Measurements from ENCODE around the gene RASIP1. TPM values are rescaled to one million over a fixed set of nuclear protein-coding genes. Genes with fewer than 3 reads are reported as not detected.

Gene RASIP1
- total and polyA plus RNA-seq, 2 of the 8 experiments (the other 6 are each of a cell fraction or from before 2014, with no cell fraction given), result 9.3 to 11.4 TPM

- TF ChIP-seq SP4 (IDR thresholded peaks at IDR 0.05; ENCODE audit: low read length) (peak; percentile 60; the same call in 1 of the 2 replicates), RAD21 (IDR thresholded peaks at IDR 0.05 in 1 of 2, conservative IDR thresholded peaks at IDR 0.05 in 1 of 2; ENCODE audit: low read depth in 2 of 2, low read length in 2 of 2) (no peak; a peak in 1 of 4 replicates), EZH2 (IDR thresholded peaks at IDR 0.05; ENCODE audit: low read depth, low read length, severe bottlenecking) (no peak), CREB1 (IDR thresholded peaks at IDR 0.05) (peak; percentile 95), SIX5 (IDR thresholded peaks at IDR 0.05; ENCODE audit: low read depth, low read length) (no peak), JUN (IDR thresholded peaks at IDR 0.05; ENCODE audit: low read depth, low read length) (no peak), RBBP5 (IDR thresholded peaks at IDR 0.05; ENCODE audit: borderline replicate concordance, low read depth, low read length) (peak; percentile 36; the same call in 1 of the 2 replicates), POLR2A (IDR thresholded peaks at IDR 0.05; ENCODE audit: control extremely low read depth in 1 of 2, low read depth in 2 of 2, low read length in 2 of 2) (peak in 1 of 2 experiments; percentile 73; a peak in 2 of 3 replicates), CBX5 (IDR thresholded peaks at IDR 0.05; ENCODE audit: low read depth, low read length) (no peak), KDM1A (IDR thresholded peaks at IDR 0.05; ENCODE audit: borderline replicate concordance, low read length) (no peak), POU5F1 (IDR thresholded peaks at IDR 0.05; ENCODE audit: low read depth, low read length) (no peak), PHF8 (conservative IDR thresholded peaks at IDR 0.05; ENCODE audit: low read depth, low read length) (peak; percentile 45; the same call in 1 of the 2 replicates), FOSL1 (IDR thresholded peaks at IDR 0.05; ENCODE audit: insufficient read depth, low read depth, low read length) (no peak), CHD2 (IDR thresholded peaks at IDR 0.05; ENCODE audit: low read length) (peak; percentile 43; the same call in 1 of the 2 replicates), NRF1 (IDR thresholded peaks at IDR 0.05; ENCODE audit: low read depth, low read length) (no peak), KDM4A (IDR thresholded peaks at IDR 0.05; ENCODE audit: low read depth, low read length, severe bottlenecking) (peak; percentile 77)
- TF ChIP-seq, protein P1, sequence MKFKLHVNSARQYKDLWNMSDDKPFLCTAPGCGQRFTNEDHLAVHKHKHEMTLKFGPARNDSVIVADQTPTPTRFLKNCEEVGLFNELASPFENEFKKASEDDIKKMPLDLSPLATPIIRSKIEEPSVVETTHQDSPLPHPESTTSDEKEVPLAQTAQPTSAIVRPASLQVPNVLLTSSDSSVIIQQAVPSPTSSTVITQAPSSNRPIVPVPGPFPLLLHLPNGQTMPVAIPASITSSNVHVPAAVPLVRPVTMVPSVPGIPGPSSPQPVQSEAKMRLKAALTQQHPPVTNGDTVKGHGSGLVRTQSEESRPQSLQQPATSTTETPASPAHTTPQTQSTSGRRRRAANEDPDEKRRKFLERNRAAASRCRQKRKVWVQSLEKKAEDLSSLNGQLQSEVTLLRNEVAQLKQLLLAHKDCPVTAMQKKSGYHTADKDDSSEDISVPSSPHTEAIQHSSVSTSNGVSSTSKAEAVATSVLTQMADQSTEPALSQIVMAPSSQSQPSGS (IDR thresholded peaks at IDR 0.05; ENCODE audit: low read length), result no peak
- TF ChIP-seq, protein P2, sequence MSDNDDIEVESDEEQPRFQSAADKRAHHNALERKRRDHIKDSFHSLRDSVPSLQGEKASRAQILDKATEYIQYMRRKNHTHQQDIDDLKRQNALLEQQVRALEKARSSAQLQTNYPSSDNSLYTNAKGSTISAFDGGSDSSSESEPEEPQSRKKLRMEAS (IDR thresholded peaks at IDR 0.05), result peak; percentile 78
- TF ChIP-seq, protein P3, sequence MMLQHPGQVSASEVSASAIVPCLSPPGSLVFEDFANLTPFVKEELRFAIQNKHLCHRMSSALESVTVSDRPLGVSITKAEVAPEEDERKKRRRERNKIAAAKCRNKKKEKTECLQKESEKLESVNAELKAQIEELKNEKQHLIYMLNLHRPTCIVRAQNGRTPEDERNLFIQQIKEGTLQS (IDR thresholded peaks at IDR 0.05; ENCODE audit: insufficient read depth, low read depth, low read length), result no peak; the same call in 1 of the 2 replicates
- TF ChIP-seq, protein P4, sequence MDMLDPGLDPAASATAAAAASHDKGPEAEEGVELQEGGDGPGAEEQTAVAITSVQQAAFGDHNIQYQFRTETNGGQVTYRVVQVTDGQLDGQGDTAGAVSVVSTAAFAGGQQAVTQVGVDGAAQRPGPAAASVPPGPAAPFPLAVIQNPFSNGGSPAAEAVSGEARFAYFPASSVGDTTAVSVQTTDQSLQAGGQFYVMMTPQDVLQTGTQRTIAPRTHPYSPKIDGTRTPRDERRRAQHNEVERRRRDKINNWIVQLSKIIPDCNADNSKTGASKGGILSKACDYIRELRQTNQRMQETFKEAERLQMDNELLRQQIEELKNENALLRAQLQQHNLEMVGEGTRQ (IDR thresholded peaks at IDR 0.05; ENCODE audit: low read length), result no peak
These were observed 12.3 kb upstream of the RASIP1 start, which contains the start of gene FUT1 (continued) for GRCh38 chr19:48752496-48753365.

All from H1 (cell line).